Liver (tissue), 3 donors: ENCODE measurements around the gene ENGASE.

Experiments used
- CTCF ChIP-seq: fragments of 150-350 bp; IDR thresholded peaks from 2 replicates; pipeline ENCODE4 v1.5.1; 2017; ENCODE audit warnings: improper control_type of control experiment, low read depth, low read length; ENCODE audit not compliant: missing input control
- RAD21 ChIP-seq, 2 donors: IDR thresholded peaks; 2 replicates each; pipeline ENCODE4 v1.6.1; 2016; ENCODE audit warnings: antibody characterized with exemption in 2 of 2, mild to moderate bottlenecking in 2 of 2
- RXRA ChIP-seq, 2 donors: IDR thresholded peaks; 2 replicates each; pipeline ENCODE4 v1.6.1; 2017 to 2018; ENCODE audit warnings: antibody characterized with exemption in 2 of 2, mild to moderate bottlenecking in 1 of 2
- YY1 ChIP-seq: IDR thresholded peaks from 2 replicates; pipeline ENCODE4 v1.6.1; 2016; ENCODE audit warnings: antibody characterized with exemption, mild to moderate bottlenecking
- donor health status: healthy.
- donor health status: healthy.

GRCh38 chr17:79088247-79088996 lies 13.8 kb downstream of the ENGASE start:
- TF ChIP-seq RAD21 (IDR thresholded peaks at IDR 0.05) (no peak), YY1 (no peak), CTCF (no peak), RXRA (IDR thresholded peaks at IDR 0.05) (no peak)
